IPS-18c (cell line): ENCODE data around the gene PARD6B.
A peak's percentile ranks its signal among the peaks of the same experiment; 100 is the strongest.
"Not testable (repeated sequence)": the region's sequence is repeated elsewhere in the genome, so short reads cannot be mapped to it uniquely, and the experiment has no call there.

Source experiments
- H3K4me3 ChIP-seq: 2 replicates; pipeline ENCODE4 v1.7.0; 2013; ENCODE audit warnings: low read depth, mild to moderate bottlenecking, low read length, moderate library complexity; ENCODE audit not compliant: insufficient read depth
- H3K9me3 ChIP-seq: one replicate; pipeline ENCODE4 v1.6.1; 2013; ENCODE audit warnings: mild to moderate bottlenecking, low read length, moderate library complexity; ENCODE audit not compliant: control insufficient read depth, insufficient read depth

PARD6B gene

GRCh38 chr20:50776122-50776817 lies 44.9 kb downstream of the PARD6B start:
- H3K9me3 ChIP-seq = peaks cover 2% of the 10 kb centered on the region
- H3K4me3 ChIP-seq = no peak overlapping the region

- Histone ChIP-seq H3K4me3 (no peak overlapping the region), H3K9me3 (peaks cover 2% of the 10 kb centered on the region)
Observed at GRCh38 chr20:50777373-50777772, 46.0 kb downstream of the PARD6B start.

- H3K9me3 ChIP-seq, H3K4me3 ChIP-seq: not testable (repeated sequence)
Observed at GRCh38 chr20:50778994-50779393, 47.6 kb downstream of the PARD6B start.

- H3K4me3 ChIP-seq = no peak overlapping the region
- peaks cover 2% of the 10 kb centered on the region for H3K9me3 ChIP-seq
Observed at GRCh38 chr20:50783390-50783789, 52.0 kb downstream of the PARD6B start.

- H3K4me3 ChIP-seq = no peak overlapping the region
Observed at GRCh38 chr20:50783903-50784302, 52.5 kb downstream of the PARD6B start.

GRCh38 chr20:50784464-50784863 lies 53.1 kb downstream of the PARD6B start:
- Histone ChIP-seq H3K4me3 (no peak overlapping the region), H3K9me3 (peaks cover 2% of the 10 kb centered on the region)

More at GRCh38 chr20:50783903-50784302, 52.5 kb downstream of the PARD6B start:
- H3K9me3 ChIP-seq = peaks cover 2% of the 10 kb centered on the region

- no peaks in the 10 kb centered on the region for H3K9me3 ChIP-seq
- no peak overlapping the region for H3K4me3 ChIP-seq
Observed at GRCh38 chr20:50786703-50787102, 55.3 kb downstream of the PARD6B start.

- H3K9me3 ChIP-seq = no peaks in the 10 kb centered on the region
- H3K4me3 ChIP-seq = no peak overlapping the region
Observed at GRCh38 chr20:50787181-50787580, 55.8 kb downstream of the PARD6B start.

- no peak overlapping the region for H3K4me3 ChIP-seq
- no peaks in the 10 kb centered on the region for H3K9me3 ChIP-seq
Observed at GRCh38 chr20:50788045-50788991, 56.9 kb downstream of the PARD6B start.

- H3K9me3 ChIP-seq = no peaks in the 10 kb centered on the region
- no peak overlapping the region for H3K4me3 ChIP-seq
Observed at GRCh38 chr20:50789968-50790650, 58.7 kb downstream of the PARD6B start.

GRCh38 chr20:50790651-50791277 lies 59.4 kb downstream of the PARD6B start:
- no peaks in the 10 kb centered on the region for H3K9me3 ChIP-seq
- H3K4me3 ChIP-seq = no peak overlapping the region

- Histone ChIP-seq H3K4me3 (no peak overlapping the region), H3K9me3 (no peaks in the 10 kb centered on the region)
Observed at GRCh38 chr20:50792708-50793574, 61.6 kb downstream of the PARD6B start.

- not testable (repeated sequence) for H3K4me3 ChIP-seq, H3K9me3 ChIP-seq
Observed at GRCh38 chr20:50793575-50794016, 62.2 kb downstream of the PARD6B start.

GRCh38 chr20:50794181-50794845 lies 62.9 kb downstream of the PARD6B start:
- Histone ChIP-seq H3K4me3 (peak overlapping the region; percentile 24; the same call in 1 of the 2 replicates), H3K9me3 (no peaks in the 10 kb centered on the region)

- peak within 1 kb of the TSS; percentile 91 for H3K4me3 ChIP-seq
- no peaks in the 10 kb centered on the region for H3K9me3 ChIP-seq
Observed at GRCh38 chr20:50794846-50795634, 63.7 kb downstream of the PARD6B start, which contains the start of gene BCAS4. Gene BCAS4 (plus strand): TSS chr20:50795061. CDS start chr20:50795084, 23 bp downstream.
